Measurements from ENCODE around the gene C2orf72. TPM values are rescaled to one million over a fixed set of nuclear protein-coding genes. Genes with fewer than 3 reads are reported as not detected.
"Not testable (repeated sequence)": the region's sequence is repeated elsewhere in the genome, so short reads cannot be mapped to it uniquely, and the experiment has no call there.

The C2orf72 gene
- total RNA-seq, 1 donor from 2014 or later, result 0.97 TPM

DNA sequence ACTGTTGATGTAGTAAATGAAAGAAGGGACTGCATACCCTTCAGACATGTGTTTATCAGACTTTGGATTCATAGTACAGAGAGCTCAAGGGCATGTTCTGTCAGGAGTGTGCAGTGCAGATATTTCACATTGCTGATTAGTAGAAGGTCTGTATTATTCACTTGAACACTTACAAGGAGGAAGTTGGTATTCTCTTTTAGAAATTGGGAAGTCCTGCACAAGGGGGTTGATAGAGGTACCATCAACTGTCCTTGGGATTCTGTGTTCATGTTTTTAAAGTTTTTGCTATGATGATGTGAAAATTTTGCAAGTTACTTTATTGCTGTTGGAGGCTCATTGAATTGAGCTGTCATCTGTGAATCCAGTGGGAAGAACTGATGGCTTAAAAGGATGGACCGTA, 26.0 kb downstream of the C2orf72 start:
- no peak overlapping the region for H3K4me3 ChIP-seq
- peaks cover 68% of the 10 kb centered on the region for H3K36me3 ChIP-seq
- H3K9me3 ChIP-seq, result no peaks in the 10 kb centered on the region
- no peak for DNase-seq
- TF ChIP-seq, protein P1, sequence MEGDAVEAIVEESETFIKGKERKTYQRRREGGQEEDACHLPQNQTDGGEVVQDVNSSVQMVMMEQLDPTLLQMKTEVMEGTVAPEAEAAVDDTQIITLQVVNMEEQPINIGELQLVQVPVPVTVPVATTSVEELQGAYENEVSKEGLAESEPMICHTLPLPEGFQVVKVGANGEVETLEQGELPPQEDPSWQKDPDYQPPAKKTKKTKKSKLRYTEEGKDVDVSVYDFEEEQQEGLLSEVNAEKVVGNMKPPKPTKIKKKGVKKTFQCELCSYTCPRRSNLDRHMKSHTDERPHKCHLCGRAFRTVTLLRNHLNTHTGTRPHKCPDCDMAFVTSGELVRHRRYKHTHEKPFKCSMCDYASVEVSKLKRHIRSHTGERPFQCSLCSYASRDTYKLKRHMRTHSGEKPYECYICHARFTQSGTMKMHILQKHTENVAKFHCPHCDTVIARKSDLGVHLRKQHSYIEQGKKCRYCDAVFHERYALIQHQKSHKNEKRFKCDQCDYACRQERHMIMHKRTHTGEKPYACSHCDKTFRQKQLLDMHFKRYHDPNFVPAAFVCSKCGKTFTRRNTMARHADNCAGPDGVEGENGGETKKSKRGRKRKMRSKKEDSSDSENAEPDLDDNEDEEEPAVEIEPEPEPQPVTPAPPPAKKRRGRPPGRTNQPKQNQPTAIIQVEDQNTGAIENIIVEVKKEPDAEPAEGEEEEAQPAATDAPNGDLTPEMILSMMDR (IDR thresholded peaks at IDR 0.05), result no peak
- no peak for ATAC-seq
- no peak overlapping the region for H3K27ac ChIP-seq
- intact Hi-C loops (cut with DNase I), result no loop called here
- peaks cover 13% of the 10 kb centered on the region for H3K4me1 ChIP-seq
- no peaks in the 10 kb centered on the region for H3K27me3 ChIP-seq (ENCODE audit: low read depth)

DNA sequence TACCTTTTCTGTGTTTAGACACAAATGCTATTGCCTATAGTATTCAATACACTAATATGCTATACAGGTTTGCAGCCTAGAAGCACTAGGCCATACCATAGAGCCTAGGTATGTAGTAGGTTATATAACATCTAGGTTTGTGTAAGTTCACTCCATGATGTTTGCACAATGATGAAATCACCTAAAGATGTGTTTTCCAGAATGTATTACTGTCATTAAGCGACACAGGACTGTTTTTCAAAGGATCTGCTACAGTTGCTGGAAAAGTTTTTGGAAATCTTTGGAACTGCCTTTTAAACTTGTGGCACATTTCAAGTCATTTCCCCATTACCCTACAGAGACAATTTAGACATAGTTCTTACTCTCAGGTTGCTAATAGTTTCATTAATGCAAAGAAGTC, 28.6 kb downstream of the C2orf72 start:
- no peak for ATAC-seq
- Histone ChIP-seq H3K4me1 (no peaks in the 10 kb centered on the region), H3K9me3 (no peaks in the 10 kb centered on the region), H3K27me3 (ENCODE audit: low read depth) (no peaks in the 10 kb centered on the region), H3K36me3 (peaks cover 95% of the 10 kb centered on the region), H3K4me3 (no peak overlapping the region), H3K27ac (no peak overlapping the region)
- intact Hi-C loops (cut with DNase I), result no loop called here
- TF ChIP-seq, protein P1 (IDR thresholded peaks at IDR 0.05), result no peak
- DNase-seq, result no peak

DNA sequence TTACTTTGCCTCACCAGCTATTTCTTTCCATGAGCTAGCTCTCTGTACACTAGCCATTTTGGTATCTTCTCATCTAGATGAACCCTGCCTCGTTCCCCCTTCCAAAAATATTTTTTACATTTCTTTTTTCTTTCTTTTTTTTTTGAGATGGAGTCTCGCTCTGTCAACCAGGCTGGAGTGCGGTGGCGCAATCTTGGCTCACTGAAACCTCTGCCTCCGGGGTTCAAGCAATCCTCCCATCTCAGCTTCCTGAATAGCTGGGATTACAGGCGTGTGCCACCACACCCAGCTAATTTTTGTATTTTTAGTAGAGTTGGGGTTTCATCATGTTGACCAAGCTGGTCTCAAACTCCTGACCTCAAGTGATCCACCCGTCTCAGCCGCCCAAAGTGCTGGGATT, 30.2 kb downstream of the C2orf72 start:
- ATAC-seq; H3K27me3 ChIP-seq (ENCODE audit: low read depth); H3K27ac ChIP-seq; H3K4me3 ChIP-seq; H3K4me1 ChIP-seq; DNase-seq; H3K9me3 ChIP-seq; intact Hi-C loops (cut with DNase I): not testable (repeated sequence)
- peaks cover 96% of the 10 kb centered on the region for H3K36me3 ChIP-seq

DNA sequence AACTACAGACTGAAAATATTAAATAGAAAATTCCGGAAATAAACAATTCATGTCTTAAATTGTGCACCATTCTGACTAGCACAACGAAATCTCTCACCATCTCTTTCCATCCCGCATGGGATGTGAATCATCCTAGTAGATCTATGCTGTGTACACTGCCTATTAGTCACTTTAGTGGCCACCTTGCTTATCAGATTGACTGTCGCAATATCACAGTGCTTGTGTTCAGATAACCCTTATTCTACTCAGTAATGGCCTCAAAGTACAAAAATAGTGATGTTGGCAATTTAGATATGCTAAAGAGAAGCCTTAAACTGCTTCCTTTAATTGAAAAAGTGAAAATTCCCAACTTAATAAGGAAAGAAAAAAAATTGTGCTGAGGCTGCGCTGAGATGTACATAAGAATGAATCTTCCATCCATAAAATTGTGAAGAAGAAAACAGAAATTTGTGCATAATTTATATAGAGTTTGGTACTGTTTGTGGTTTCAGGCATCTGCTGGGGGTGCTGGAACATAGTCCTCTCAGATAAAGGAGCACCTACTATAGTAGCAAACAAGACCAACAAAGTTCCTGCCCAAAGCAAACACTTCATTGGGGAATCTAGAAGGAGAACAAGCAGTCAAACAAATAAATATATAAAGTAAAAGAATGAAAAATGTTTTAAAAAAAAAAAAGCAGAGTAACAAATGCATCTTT, 31.4 kb downstream of the C2orf72 start:
- Histone ChIP-seq H3K36me3 (peaks cover 93% of the 10 kb centered on the region), H3K9me3 (no peaks in the 10 kb centered on the region), H3K27ac (no peak overlapping the region), H3K27me3 (ENCODE audit: low read depth) (no peaks in the 10 kb centered on the region), H3K4me1 (no peaks in the 10 kb centered on the region), H3K4me3 (no peak overlapping the region)
- ATAC-seq (no peak), DNase-seq (no peak)
- TF ChIP-seq, protein P1 (IDR thresholded peaks at IDR 0.05), result no peak
- intact Hi-C loops (cut with DNase I), result no loop called here

DNA sequence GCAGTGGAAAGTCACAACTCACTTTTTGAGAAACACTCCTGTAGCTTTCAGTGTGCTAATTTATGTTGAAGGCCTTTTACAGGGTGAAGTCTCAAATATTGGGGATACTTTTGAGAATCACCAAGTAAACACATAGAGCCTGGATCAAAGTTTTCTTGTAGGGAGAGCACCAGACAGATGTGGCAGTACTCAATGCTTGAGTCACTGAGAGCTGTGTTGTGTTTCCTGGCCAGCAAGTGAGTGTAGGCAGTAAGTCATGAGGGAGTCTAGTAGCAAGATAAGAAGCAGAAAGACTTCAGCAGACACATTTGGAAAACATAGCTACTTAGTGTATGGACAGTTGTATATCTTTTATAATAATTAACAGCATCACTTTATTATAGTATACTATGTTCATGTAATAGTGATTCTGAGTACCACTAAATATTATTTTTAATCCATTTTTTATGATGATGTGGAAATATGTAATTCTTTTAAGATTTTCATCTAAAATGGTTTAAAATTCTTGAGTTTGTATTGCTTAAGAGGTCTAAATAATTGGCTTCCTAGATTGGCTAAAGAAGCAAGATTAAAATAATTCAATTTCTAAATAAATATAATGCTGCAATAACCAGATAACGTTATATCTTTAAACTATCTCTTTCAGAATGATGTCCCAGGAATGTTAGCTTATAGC, 32.2 kb downstream of the C2orf72 start:
- DNase-seq (no peak), ATAC-seq (no peak)
- no peaks in the 10 kb centered on the region for H3K27me3 ChIP-seq (ENCODE audit: low read depth)
- no peak overlapping the region for H3K27ac ChIP-seq
- no peaks in the 10 kb centered on the region for H3K9me3 ChIP-seq
- H3K36me3 ChIP-seq, result peaks cover 85% of the 10 kb centered on the region
- H3K4me3 ChIP-seq, result no peak overlapping the region
- no peaks in the 10 kb centered on the region for H3K4me1 ChIP-seq
- intact Hi-C loops (cut with DNase I), result no loop called here
- TF ChIP-seq, protein P1 (IDR thresholded peaks at IDR 0.05), result no peak

DNA sequence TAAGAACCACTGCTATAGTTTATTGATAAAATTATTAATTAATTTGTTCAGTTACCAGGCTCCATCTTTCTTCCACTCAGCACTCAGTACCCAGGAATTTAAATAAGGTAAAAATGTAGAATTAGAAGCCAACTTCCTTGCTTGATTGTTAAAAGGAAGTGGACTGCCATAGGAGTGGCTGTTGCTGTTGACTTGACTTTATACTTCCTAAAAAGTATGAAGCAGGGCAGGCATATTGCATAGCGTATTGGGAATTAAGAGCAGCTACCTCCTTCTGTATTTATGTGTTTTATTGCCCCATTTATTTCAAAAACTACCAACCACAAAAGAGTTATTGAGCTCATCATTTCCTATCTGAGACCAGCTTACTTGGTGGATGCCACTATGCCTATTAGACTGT, 47.2 kb downstream of the C2orf72 start:
- intact Hi-C loops (cut with DNase I), result no loop called here
- no peak for DNase-seq
- H3K36me3 ChIP-seq, result peaks cover 100% of the 10 kb centered on the region

More for the DNA sequence above, 47.2 kb downstream of the C2orf72 start:
- H3K27me3 ChIP-seq (ENCODE audit: low read depth), result no peaks in the 10 kb centered on the region
- no peak overlapping the region for H3K4me3 ChIP-seq
- H3K4me1 ChIP-seq, result no peaks in the 10 kb centered on the region
- TF ChIP-seq, protein P1 (IDR thresholded peaks at IDR 0.05), result no peak
- H3K9me3 ChIP-seq, result no peaks in the 10 kb centered on the region
- no peak overlapping the region for H3K27ac ChIP-seq
- ATAC-seq, result no peak

Measured in lower lobe of right lung (tissue), 2 donors.